Activated naive CD4-positive, alpha-beta T cell treated with Interleukin-2 at 50 U/mL for 16 hours (primary cell): ENCODE measurements around the gene INPP5D.
"Not testable (repeated sequence)": the region's sequence is repeated elsewhere in the genome, so short reads cannot be mapped to it uniquely, and the experiment has no call there.

Experiments
- DNase-seq: peaks from one replicate; pipeline ENCODE4 v3.0.0-alpha.2; 2020

The INPP5D gene

DNA sequence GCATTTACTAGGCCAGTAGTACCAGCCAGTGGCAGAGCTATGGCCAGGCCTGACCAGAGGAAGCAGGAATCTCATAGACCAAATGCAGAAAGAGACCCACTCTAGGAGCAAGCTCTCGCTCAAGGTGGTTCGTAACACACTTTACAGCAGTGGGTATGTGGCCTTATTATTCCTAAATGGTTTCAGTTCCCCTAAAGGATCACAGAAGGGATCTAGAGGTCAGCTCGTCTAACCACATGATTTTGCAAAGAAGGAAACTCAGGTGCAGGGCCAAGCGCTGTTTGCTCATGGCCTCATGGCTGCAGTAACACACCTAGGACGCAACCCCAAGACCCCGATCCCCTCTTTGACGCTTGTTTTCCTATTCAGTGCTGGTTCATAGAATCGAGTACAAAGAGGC, 125.8 kb downstream of the INPP5D start:
- DNase-seq: no peak

DNA sequence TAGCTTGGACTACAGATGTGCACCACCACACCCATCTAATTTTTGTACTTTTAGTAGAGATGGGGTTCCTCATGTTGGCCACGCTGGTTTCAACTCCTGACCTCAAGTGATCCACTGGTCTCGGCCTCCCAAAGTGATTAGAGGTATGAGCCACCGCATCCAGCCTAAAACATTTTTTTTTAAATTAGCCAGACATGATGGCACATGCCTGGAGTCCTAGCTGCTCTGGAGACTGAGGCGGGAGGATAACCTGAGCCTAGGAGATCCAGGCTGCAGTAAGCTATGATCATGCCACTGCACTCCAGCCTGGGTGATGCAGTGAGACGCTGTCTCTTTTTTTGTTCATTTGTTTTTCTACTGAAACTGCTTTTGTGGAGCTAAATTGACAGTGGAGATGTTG, 126.7 kb downstream of the INPP5D start:
- no peak for DNase-seq

DNA sequence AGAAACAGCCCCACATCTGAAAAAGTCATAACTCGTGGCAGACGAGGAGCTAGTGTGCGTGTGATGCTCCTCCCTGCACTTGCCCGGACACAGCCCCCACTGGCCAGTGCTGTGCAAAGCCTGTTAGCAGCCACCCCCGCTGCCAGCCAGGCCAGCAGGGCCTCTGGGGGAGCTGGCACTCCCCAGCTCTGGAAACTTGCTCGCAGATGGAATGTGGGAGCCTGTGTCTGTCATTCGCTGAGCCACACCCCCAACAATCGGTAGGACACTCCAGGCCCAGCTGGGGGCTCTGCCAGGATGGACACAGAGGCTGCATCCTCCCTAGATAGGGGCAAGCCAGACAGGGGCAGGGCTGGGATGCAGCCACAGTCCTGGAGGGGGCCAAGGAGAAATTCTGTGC, 128.9 kb downstream of the INPP5D start:
- no peak for DNase-seq

DNA sequence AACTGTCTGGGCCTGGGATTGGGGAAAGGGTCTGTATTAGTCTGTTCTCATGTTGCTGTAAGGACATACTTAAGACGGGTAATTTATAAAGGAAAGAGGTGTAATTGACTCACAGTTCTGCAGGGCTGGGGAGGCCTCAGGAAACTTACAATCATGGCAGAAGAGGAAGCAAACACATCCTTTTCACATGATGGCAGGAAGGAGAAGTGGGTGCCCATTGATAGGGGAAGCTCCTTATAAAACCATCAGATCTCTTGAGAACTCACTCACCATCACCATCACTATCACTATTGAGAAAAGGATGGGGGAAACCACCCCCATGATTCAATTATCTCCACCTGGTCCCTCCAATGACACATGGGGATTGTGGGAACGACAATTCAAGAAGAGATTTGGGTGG, 130.9 kb downstream of the INPP5D start:
- DNase-seq: not testable (repeated sequence)

DNA sequence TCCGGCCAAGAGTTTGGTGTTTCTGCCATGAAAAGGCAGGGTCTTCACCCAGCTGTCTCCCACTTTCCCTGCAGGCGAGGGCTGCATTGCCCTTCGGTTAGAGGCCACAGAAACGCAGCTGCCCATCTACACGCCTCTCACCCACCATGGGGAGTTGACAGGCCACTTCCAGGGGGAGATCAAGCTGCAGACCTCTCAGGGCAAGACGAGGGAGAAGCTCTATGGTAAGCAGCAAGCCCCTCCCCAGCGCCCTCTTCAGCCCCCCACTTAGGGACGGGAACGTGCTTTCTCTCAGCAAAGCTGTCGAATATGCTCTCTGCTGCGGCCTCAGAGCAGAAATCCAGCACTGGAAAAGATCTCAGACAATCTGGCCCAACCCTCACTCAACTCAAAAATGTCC, 133.6 kb downstream of the INPP5D start:
- no peak for DNase-seq

DNA sequence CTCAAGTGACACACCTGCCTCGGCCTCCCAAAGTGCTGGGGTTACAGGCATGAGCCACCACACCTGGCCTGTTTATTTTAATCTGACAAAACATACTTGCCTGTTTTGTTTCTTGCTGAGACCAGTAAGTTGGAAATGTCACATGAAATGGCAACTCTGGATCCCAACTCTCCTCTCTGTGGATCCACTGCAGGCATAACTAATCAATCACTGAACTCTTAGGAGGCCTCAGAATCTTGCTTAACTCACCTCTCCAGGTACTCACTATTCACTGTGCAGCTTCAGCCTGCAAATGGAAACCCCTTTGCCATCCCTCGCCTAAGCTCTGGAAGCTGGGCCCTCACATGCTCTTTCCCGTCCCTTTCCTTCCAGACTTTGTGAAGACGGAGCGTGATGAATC, 134.9 kb downstream of the INPP5D start:
- DNase-seq: no peak

DNA sequence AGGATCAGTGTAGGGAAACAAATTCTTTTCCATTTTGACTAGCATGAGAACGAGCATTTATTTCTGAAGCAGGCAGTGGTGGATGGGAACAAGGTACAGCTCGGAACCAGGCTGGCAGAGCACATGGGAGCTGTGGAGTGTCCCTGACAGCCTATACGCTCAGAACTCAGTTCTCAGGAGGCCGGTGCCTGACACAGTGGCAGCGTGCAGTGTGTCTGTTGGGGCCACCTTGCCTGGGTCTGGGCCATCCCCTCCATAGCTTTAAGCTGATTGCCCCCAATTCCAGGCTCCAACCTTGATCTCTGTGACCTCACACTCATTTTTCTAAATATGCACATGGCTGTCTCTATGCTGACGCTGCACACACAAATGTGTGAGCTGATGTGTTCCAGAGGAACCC, 136.9 kb downstream of the INPP5D start:
- DNase-seq: no peak

DNA sequence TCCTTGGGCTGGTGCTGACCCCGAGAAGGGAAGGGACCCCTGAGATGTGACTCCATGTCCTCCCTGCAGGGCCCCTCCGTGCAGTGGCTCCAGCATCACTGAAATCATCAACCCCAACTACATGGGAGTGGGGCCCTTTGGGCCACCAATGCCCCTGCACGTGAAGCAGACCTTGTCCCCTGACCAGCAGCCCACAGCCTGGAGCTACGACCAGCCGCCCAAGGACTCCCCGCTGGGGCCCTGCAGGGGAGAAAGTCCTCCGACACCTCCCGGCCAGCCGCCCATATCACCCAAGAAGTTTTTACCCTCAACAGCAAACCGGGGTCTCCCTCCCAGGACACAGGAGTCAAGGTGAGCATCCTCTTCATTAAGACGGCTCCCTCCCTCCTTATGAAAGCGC, 137.9 kb downstream of the INPP5D start:
- DNase-seq: no peak

DNA sequence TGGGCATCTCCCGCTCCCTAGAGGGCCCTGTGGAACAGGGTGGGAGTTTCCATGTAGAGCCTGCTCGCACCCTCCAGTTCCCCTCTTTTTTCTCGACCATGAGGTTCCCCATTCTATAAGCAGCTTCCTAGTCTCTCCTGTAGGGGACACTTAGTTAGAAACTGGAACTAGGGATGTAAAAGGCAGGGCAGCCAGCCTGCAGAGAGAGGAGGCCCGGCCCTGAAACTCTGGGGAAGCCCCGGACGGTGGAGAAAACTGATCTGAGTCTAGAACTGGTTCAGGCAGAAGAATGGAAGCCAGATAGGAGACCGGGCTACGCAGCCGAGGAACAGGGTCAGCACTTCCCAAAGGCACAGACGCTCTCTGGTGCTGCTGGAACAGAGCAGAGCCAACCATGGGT, 139.7 kb downstream of the INPP5D start:
- DNase-seq: no peak

DNA sequence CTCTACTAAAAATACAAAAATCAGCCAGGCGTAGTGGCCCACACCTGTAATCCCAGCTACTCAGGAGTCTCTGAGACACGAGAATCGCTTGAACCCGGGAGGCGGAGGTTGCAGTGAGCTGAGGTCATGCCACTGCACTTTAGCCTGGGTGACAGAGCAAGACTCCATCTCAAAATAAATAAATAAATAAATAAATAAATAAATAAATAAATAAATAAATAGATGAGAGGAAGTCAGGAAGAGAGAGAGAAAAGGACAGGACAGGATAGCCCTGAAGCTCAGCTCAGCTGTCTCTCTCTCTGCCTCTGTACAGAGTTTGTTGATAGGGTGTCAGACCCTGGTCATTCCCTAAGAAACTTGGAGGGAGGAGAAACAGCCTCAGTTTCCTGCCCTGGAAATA, 140.6 kb downstream of the INPP5D start:
- DNase-seq: not testable (repeated sequence)

DNA sequence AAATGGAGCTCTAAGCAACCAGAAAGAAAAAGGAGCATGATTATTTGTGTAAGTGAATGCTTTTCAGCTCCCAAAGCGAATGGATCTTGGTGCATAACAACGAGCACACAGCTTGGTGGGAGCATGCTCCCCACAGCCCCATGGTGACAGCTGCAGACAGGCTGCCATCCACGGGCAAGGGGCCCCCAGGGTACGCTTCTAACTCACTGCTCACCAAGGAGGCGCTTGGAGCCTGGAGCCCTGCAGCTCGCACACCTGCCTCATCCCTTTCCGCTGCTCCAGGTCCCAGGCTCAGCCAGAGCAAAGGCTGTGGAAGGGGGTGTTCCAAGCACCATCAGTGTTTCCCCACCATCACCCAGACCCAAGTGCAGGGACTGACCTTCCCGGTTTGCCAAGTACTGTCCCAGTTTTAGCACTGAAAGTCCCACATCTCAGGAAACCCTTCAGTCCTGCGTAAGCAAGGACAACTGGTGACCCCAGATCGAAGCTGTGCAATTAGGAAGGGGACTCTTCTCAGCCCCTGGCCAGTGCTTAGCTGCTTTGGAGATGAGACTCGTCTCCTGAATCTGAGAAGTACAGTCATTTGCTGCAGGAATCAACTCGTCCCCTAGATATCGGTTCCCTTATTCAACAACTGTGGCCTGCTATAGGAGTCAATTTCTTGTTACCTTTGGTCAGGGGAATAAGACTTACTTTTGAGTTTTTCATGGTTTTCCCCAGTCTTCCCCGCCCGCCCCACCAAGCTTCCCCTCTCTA, 141.3 kb downstream of the INPP5D start:
- no peak for DNase-seq

DNA sequence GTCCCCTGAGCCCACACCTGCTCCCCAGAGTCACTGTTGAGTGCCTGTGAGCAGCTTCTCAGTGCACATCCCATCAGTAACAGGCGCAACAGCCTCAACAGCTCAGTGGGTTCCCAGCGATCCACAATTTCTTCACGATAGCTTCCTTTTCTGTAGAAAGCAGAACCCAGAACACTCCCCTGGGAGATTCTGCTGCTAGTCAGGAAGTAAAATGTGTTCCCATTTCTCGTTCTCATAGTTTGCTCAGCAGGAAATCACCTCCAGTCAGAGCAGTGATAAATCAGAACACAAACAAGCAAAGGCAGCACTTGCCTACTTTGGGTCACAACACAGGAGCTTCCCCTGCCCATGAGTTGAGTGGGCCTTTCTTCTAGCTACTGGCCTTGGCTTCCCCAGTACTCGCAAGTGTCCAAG, 142.4 kb downstream of the INPP5D start:
- DNase-seq: no peak

DNA sequence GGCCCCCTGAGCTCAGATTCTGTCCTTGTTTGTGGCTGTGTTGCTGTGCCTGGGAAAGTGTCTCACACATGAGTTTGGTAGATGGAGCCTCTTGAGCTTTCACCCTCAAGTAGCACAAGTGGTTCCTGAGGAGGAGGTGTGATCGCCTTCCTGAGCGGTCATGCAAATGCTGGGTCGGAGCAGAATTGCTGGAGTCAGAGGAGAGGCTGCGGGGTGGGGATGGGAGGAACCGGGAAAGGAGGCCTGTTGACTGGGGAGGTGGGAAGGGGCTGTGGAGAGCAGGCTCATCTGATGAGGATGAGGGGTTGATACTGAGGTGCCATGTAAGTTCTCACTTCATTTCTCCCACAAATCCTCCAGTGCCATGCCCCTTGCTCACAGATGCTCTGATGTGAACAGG, 142.9 kb downstream of the INPP5D start:
- DNase-seq: no peak

DNA sequence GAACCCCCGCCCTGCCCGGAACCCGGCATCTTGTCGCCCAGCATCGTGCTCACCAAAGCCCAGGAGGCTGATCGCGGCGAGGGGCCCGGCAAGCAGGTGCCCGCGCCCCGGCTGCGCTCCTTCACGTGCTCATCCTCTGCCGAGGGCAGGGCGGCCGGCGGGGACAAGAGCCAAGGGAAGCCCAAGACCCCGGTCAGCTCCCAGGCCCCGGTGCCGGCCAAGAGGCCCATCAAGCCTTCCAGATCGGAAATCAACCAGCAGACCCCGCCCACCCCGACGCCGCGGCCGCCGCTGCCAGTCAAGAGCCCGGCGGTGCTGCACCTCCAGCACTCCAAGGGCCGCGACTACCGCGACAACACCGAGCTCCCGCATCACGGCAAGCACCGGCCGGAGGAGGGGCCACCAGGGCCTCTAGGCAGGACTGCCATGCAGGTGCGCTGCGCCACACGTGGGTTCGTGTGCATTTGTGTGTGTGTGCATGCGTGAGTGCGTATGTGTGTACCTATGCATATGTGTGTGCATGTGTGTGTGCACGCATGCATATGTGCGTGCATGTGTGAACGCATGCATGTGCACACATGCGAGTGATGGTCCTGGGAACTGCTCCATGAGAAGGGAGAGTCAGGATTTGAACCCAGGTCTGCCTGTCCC, 144.3 kb downstream of the INPP5D start:
- DNase-seq: no peak

DNA sequence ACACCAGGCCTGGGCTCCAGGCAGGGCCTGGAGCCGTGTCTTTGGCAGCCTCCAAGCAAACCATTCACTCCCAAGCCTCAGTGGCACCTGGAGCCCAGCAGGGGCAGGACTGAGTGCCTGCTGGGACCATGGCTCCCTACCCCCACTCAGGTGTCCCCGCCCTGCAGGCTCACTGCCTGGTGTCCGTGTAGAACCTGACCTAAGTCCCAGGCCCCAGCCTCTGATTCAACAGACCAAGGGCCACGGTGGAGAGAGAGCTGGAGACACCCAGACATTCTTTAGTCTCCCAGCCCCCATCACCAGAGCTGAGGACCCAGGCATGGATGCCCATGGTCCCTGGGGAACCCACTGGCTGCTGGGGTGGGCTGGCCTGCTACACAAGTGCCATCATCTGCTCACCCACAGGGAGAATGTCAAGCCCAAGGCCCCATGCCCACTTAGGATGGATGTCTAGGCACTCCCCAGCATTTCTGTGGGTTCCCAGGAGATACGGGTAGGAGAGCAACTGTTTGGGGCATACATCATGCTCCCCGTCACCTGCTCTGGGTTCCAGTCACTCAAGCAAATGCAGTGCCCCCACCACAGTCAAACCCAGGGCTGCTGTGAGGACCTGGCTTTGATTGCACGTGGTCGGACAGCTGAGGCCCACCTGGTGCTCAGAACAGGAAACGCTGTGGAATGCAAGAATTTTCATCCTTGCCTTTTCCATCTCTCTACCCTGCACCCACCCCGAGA, 148.4 kb downstream of the INPP5D start:
- DNase-seq: no peak

DNA sequence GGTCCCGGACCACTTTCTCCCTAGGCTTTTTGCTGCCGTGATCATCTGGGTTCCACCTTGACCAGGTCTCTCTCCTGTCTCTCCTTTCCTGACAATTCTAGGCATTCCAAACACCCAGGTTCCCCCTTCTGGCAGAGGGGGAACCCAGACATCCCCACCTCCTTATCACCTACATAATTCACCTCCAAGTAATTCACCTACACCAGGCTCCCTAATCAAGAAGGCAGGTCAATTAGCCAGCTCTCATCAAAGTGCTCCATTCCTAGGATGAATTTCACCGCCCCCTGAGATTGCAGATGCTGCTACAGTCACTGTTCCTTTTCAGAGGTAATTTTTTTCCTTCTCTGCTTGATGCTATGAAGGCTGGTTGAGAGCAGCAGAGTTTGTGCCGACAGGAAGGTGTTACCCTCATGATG, 149.0 kb downstream of the INPP5D start:
- no peak for DNase-seq

DNA sequence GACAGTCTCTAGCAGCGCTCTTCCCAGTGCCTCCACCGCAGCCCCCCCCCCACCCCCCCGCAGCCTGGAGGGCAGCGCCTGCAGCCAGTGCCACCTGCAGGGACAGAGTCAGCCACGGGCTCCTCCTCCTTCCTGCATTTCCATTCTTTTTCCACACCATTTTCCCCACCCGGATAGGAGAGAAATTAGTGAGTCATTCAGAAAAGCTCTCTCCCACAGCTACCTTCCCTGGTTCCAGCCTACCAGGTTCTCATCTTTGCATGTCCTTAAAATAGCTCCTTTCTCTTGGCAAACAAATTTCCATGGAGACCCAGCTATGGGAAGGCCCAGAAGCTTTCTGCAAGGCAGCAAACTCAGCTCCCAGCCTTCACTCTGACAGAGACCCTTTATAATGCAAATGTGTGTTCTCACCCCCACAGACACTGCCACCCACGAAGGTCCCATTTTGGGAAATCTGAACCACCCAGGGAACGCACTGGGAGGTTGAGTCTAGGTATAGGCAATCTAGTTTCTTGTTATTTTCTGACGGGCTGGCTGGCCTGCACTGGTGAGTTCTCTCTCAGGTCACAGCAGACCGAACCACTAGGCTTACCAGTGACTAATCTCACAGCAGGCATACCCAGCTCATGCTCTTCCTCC, 149.5 kb downstream of the INPP5D start:
- no peak for DNase-seq

DNA sequence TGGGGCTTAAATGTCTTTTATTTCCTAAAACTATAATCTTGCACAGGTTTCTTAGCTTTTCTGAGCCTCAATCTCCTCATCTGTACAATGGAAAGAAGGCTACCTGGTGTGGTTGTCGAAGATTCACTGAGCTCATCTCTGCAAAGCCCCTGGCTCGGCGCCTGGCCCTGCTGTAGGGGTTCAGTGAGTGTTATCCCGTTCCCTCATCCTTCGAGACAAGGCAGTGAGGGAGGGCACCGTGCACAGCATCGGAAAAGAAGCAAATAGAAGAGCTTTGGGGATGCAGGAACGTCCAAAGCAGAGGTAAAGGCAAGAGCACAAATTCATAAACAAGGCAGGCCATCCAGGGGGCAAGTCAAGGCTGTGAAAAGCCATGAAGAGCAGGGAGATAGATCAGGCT, 150.1 kb downstream of the INPP5D start:
- no peak for DNase-seq

DNA sequence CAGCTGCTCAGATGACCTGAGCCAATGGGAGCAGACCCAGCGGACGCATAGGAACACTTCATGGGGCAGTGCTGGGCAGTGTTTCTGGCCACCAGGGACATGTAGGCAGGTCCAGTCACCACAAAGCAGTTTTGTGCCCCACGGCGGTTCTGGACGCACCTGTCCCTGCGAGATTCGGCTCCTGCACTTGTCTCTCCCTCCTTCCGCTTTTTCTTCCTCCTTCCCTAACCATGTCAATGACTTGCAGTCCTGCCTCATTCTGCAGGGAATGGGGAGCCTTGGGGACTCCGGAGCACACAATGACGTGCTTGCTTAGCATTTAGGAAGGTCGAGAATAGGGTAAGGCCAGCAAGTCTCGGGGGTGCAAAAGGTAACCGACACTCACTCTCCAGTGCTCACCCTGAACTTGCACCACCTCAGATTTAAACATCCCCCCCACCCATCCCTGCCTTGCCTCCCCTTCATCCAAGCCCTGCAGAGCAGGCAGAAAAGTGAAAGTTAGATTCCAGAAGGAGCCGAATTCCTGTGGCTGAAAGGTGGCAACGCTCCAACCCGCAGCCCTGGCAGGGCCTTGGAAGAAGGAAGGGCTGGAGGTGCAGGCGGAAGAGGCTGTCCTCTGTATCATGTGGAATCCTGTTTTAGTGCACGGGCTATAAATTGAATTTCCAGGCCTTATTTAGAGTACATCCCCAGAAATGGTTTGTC, 150.9 kb downstream of the INPP5D start:
- no peak for DNase-seq

DNA sequence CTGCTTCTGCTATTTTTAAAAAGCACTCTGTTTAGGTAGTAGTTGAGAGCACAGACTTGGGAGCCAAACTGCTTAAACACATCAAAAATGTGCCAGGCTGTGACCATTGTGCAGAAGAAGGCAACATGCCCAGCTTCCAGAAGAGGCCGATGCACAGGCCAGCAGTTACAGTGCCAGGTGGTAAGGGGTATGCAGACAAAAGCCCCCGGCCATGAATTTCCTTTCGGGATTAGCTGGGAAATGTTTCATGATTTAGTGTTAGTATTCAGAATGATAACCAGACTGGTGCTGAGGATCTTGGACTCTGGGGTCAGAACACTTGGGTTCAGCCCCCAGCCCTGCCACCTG, 151.4 kb downstream of the INPP5D start:
- DNase-seq: no peak

DNA sequence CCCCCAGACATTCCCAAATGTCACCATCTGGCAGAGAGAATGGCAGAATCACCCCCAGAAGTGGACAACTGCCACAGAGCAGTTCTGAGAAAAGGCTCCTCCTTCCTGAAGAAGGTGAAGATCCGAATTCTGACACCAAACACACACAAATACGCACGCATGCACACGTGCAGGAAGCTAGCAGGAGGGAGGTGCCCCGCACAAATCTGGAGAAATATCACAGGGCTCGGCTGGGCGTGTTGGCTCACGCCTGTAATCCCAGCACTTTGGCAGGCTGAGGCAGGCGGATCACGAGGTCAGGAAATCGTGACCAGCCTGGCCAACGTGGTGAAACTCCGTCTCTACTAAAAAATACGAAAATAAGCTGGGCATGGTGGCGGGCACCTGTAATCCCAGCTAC, 152.9 kb downstream of the INPP5D start:
- DNase-seq: no peak

DNA sequence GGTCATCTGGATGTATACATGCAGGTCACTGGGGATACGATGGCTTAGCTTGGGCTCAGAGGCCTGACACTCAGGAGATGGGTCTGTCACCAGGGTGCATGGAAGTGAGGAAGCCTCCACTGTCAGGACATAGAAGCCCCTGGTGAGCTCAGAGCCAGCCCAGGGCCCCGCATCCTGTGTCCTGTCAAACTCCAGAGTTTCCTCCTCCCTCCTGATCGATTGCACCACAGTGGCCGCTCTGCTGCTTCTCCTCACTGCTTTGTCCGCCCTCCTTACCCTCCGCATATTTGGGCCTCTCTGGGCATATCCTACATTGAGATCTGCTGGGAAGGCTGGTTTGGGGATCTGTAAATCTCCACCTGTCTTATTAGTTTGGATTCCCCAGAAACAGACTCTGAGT, 153.8 kb downstream of the INPP5D start:
- DNase-seq: no peak

DNA sequence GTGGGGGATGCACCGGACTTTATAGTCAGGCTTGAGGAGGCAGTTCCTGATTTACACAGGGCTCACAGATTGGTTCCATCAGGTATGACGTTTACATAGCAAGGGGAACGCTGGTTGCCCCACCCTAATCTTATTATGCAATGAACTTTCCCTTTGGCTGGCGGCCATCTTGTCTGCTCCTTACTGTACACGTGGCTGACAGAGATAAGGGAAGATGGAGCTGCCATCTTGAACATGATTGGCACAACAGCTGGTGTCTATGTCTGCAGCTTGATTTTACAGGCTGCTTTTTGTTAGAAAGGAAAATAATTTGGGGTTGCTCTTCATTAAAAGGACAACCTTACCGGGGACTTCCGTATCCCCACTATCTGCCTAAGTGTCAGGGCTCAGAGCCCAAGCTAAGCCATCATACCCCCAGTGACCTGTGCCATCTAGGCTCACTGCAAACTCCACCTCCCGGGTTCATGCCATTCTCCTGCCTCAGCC, 157.8 kb downstream of the INPP5D start:
- no peak for DNase-seq
